Activated T-helper 9 cell treated with anti-CD3 and anti-CD28 coated beads, Interleukin-2, amount 50 U/mL, for 16 hours (primary cell): ENCODE results near the gene NEDD8.

Source experiments
- DNase-seq: peaks from one replicate; pipeline ENCODE4 v3.0.0-alpha.2; 2020; ENCODE audit warnings: low read depth

The NEDD8 gene

GRCh38 chr14:24196071-24197055 is 35.8 kb downstream of the NEDD8 start:
- DNase-seq, result no peak

- peak; percentile 82 for DNase-seq
These were observed 36.7 kb downstream of the NEDD8 start, which contains the start of gene TM9SF1 for GRCh38 chr14:24195186-24196070. TSS of gene TM9SF1 (minus strand) at chr14:24195441. CDS start at chr14:24195019, 422 bp downstream.

- DNase-seq, result no peak
These were observed 37.3 kb downstream of the NEDD8 start for GRCh38 chr14:24194873-24195185.

GRCh38 chr14:24194186-24194872 is 37.8 kb downstream of the NEDD8 start:
- DNase-seq, result no peak

GRCh38 chr14:24192933-24193332 is 39.2 kb downstream of the NEDD8 start:
- no peak for DNase-seq

GRCh38 chr14:24190416-24190815 is 41.8 kb downstream of the NEDD8 start:
- DNase-seq, result no peak

GRCh38 chr14:24189460-24189859 is 42.7 kb downstream of the NEDD8 start:
- DNase-seq, result no peak

- DNase-seq, result no peak
These were observed 43.1 kb downstream of the NEDD8 start for GRCh38 chr14:24189059-24189375.

- DNase-seq, result peak; percentile 93
These were observed 43.7 kb downstream of the NEDD8 start, which contains the start of gene IPO4 for GRCh38 chr14:24188251-24189058. TSS of gene IPO4 (minus strand) at chr14:24188816. CDS start at chr14:24188787, 29 bp downstream.

GRCh38 chr14:24187539-24187915 is 44.6 kb downstream of the NEDD8 start:
- no peak for DNase-seq

- no peak for DNase-seq
These were observed 45.2 kb downstream of the NEDD8 start for GRCh38 chr14:24186831-24187538.

- DNase-seq, result no peak
These were observed 46.4 kb downstream of the NEDD8 start for GRCh38 chr14:24185741-24186140.

GRCh38 chr14:24185026-24185425 is 47.1 kb downstream of the NEDD8 start:
- no peak for DNase-seq

GRCh38 chr14:24184104-24184970 is 47.8 kb downstream of the NEDD8 start:
- no peak for DNase-seq

- DNase-seq, result no peak
These were observed 49.1 kb downstream of the NEDD8 start for GRCh38 chr14:24183014-24183481.

GRCh38 chr14:24182110-24182882 is 49.9 kb downstream of the NEDD8 start:
- DNase-seq, result no peak

GRCh38 chr14:24181371-24182077 is 50.6 kb downstream of the NEDD8 start:
- DNase-seq, result no peak
